Naive thymus-derived CD8-positive, alpha-beta T cell (primary cell): ENCODE results near the gene MUSK. TPM values are rescaled to one million over a fixed set of nuclear protein-coding genes. Genes with fewer than 3 reads are reported as not detected.

ENCODE experiments used
- ATAC-seq, 2 donors: fragments of 150-1000 bp; cut with Tn5 transposase in 1 of 2; sonication (Bioruptor Pico), chemical (Tn5 transposase) in 1 of 2; 1 replicate in 1 of 2; 2 replicates in 1 of 2; pipeline ENCODE4 v1.10.0; 2021; ENCODE audit warnings: mild to moderate bottlenecking in 2 of 2, moderate library complexity in 2 of 2
- POLR2A ChIA-PET: fragments of 350-600 bp; sonication (Branson Sonifier 250); formaldehyde crosslinking; loops from one replicate; lab custom pipeline; 2021; ENCODE audit warnings: antibody characterized with exemption; lab: Charles Lee
- DNase-seq, 10 donors: peaks; one replicate each; pipeline versions ENCODE4 v3.0.0 to v3.0.0-alpha.2; 2020 to 2022
- H3K27ac Mint-ChIP-seq, 10 donors: one replicate each; pipeline ENCODE4 v1.8.0; 2020 to 2022; ENCODE audit warnings: mild to moderate bottlenecking in 10 of 10, mixed read lengths in 10 of 10, moderate library complexity in 4 of 10, inconsistent platforms in 1 of 10
- H3K27me3 Mint-ChIP-seq, 5 donors: one replicate each; pipeline ENCODE4 v1.8.0; 2021 to 2022; ENCODE audit warnings: mixed read lengths in 5 of 5
- H3K36me3 Mint-ChIP-seq, 3 donors: one replicate each; pipeline ENCODE4 v1.8.0; 2020 to 2022; ENCODE audit warnings: mixed read lengths in 3 of 3, mild to moderate bottlenecking in 2 of 3, inconsistent platforms in 1 of 3
- H3K4me1 Mint-ChIP-seq, 4 donors: one replicate each; pipeline ENCODE4 v1.8.0; 2021 to 2022; ENCODE audit warnings: mixed read lengths in 4 of 4
- H3K4me3 Mint-ChIP-seq, 10 donors: one replicate each; pipeline ENCODE4 v1.8.0; 2020 to 2022; ENCODE audit warnings: mild to moderate bottlenecking in 10 of 10, mixed read lengths in 10 of 10, moderate library complexity in 6 of 10, inconsistent platforms in 1 of 10
- H3K9me3 Mint-ChIP-seq, 9 donors: one replicate each; pipeline ENCODE4 v1.8.0; 2020 to 2022; ENCODE audit warnings: mixed read lengths in 9 of 9, mild to moderate bottlenecking in 3 of 9, inconsistent platforms in 1 of 9, moderate library complexity in 1 of 9
- polyA plus RNA-seq, 3 donors: library from polyadenylated mRNA; unstranded; fragments of 300-500 nt; fragmentation: Illumina TruSeq; gene quantifications; one replicate each; pipeline ENCODE4 v1.2.3, GENCODE V29; 2021
- total RNA-seq, 8 experiments: library from RNA in 2 of 8; stranded (reverse) in 2 of 8; gene quantifications; one replicate each; pipeline ENCODE4 v1.2.3 and lab custom pipeline; 2021 to 2026

MUSK gene
- total and polyA plus RNA-seq, 5 experiments from 2014 or later = not detected

DNA sequence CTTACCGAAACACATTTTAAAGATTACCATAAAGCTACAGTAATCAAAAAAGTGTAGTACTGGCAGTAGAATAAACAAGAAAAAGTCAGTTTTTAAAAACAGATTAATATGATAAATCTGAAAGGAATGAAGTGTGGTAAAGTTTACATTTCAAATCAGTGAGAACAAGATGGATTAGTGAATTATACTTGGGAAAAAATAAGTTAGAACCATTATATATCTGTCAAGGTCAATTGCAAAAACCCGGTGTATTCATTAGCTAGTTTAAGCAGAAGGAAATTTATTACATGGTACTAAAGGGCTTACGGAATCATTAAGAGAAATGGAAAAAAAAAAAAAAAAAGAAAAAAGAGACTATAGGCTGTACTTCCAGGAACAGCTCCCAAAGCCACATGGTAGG, 164.3 kb downstream of the MUSK start:
- Mint-ChIP-seq H3K27me3 (peaks cover 0 to 10% (median 0%) of the 10 kb centered on the region in 5 donors), H3K4me1 (no peaks in the 10 kb centered on the region), H3K36me3 (no peaks in the 10 kb centered on the region), H3K4me3 (no peak overlapping the region), H3K27ac (no peak overlapping the region), H3K9me3 (peaks cover 0 to 17% (median 2%) of the 10 kb centered on the region in 9 donors)
- ATAC-seq (no peak), DNase-seq (no peak)
- POLR2A ChIA-PET = no interaction called here

DNA sequence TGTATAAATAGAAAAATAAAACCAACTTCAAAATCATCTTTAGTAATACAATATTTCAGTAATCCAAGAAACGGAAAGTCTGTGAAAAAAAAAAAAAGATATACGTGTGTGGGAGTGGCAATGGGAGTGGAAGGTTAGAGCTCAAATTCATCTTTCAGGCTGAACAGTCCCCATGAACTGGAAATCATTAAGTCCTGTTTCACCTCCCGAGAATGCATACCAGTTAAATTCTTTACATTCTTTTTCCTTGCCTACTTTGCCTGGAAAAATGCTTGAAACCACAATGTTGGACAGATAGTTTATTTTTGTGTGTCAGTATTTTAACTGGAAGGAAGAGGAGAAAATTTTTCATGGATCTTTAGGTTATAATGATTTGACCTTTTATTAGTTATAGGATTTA, 166.8 kb downstream of the MUSK start:
- POLR2A ChIA-PET = no interaction called here
- peaks cover 0 to 2% (median 0%) of the 10 kb centered on the region in 3 donors for H3K36me3 Mint-ChIP-seq
- ATAC-seq (no peak), DNase-seq (no peak)
- H3K27me3 Mint-ChIP-seq = peaks cover 0 to 12% (median 0%) of the 10 kb centered on the region in 5 donors
- peaks cover 0 to 15% (median 2%) of the 10 kb centered on the region in 9 donors for H3K9me3 Mint-ChIP-seq
- no peaks in the 10 kb centered on the region for H3K4me1 Mint-ChIP-seq
- no peak overlapping the region for H3K4me3 Mint-ChIP-seq
- no peak overlapping the region for H3K27ac Mint-ChIP-seq

GRCh38 chr9:110835859-110836271, 167.3 kb downstream of the MUSK start:
- H3K27ac Mint-ChIP-seq = no peak overlapping the region
- H3K4me3 Mint-ChIP-seq = no peak overlapping the region
- H3K36me3 Mint-ChIP-seq = peaks cover 0 to 5% (median 0%) of the 10 kb centered on the region in 3 donors
- H3K27me3 Mint-ChIP-seq = peaks cover 0 to 11% (median 0%) of the 10 kb centered on the region in 5 donors
- ATAC-seq = no peak
- no peaks in the 10 kb centered on the region for H3K4me1 Mint-ChIP-seq
- DNase-seq = no peak
- POLR2A ChIA-PET = no interaction called here
- peaks cover 0 to 17% (median 2%) of the 10 kb centered on the region in 9 donors for H3K9me3 Mint-ChIP-seq

DNA sequence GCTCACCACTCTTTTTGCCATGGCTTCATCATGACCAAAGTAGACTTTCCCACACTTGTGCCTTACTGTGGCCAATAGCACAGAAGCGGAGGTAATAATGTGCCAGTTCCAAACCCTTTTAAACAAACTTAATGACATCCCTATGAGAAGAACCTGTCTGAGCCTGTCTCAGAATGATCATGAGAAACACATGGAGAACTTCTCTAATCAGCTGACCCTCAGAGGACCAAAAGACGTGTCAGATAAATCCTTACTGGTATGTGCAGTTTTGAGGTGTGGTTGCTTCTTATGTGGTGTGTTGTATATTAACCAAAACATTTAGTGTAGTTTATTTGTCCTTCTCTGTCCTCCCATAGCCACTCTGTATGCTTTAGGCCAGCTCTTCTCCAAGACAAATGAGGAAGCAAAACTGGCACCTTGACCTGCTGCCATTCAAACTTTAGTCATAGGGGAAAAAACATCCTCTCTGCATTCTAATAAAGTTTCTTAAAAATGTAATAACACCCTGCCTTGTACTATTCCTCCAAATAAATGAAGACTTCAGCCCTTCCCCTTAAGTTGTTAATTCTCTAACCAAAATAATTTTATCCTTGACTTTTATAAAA, 168.9 kb downstream of the MUSK start:
- DNase-seq (no peak), ATAC-seq (no peak)
- Mint-ChIP-seq H3K4me3 (no peak overlapping the region), H3K4me1 (no peaks in the 10 kb centered on the region), H3K27ac (no peak overlapping the region), H3K27me3 (peaks cover 0 to 11% (median 0%) of the 10 kb centered on the region in 5 donors), H3K36me3 (peaks cover 0 to 5% (median 0%) of the 10 kb centered on the region in 3 donors), H3K9me3 (peaks cover 0 to 17% (median 2%) of the 10 kb centered on the region in 9 donors)
- POLR2A ChIA-PET = no interaction called here

GRCh38 chr9:110842169-110842568, 173.6 kb downstream of the MUSK start:
- peaks cover 0 to 5% (median 0%) of the 10 kb centered on the region in 3 donors for H3K36me3 Mint-ChIP-seq
- H3K9me3 Mint-ChIP-seq = peaks cover 0 to 21% (median 0%) of the 10 kb centered on the region in 9 donors
- POLR2A ChIA-PET = no interaction called here
- no peak for ATAC-seq
- H3K4me1 Mint-ChIP-seq = no peaks in the 10 kb centered on the region
- H3K4me3 Mint-ChIP-seq = no peak overlapping the region
- H3K27ac Mint-ChIP-seq = no peak overlapping the region
- H3K27me3 Mint-ChIP-seq = peaks cover 1 to 18% (median 4%) of the 10 kb centered on the region in 5 donors
- DNase-seq = no peak

DNA sequence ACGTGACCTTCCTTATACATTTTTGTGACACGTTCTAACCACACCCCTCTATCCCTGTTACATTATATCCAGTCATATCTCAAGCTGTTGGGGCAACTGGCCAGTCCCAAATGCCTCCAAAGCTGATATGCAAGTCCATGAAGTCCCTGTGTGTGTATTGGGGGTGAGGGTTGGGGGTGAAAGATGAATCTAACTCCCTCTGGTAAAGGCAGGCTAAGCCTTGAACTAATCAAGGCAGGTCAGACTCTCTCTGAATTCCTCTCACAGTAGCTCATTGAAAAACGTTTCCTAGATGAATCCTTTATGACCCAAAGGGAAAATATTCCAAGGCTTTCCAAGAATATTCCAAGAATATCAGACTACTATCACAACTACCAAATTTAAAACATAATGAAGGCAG, 174.4 kb downstream of the MUSK start:
- peaks cover 1 to 18% (median 4%) of the 10 kb centered on the region in 5 donors for H3K27me3 Mint-ChIP-seq
- no peak overlapping the region for H3K4me3 Mint-ChIP-seq
- no peaks in the 10 kb centered on the region for H3K4me1 Mint-ChIP-seq
- POLR2A ChIA-PET = no interaction called here
- H3K27ac Mint-ChIP-seq = no peak overlapping the region
- ATAC-seq (no peak), DNase-seq (no peak)
- H3K36me3 Mint-ChIP-seq = peaks cover 0 to 5% (median 0%) of the 10 kb centered on the region in 3 donors
- peaks cover 0 to 15% (median 0%) of the 10 kb centered on the region in 9 donors for H3K9me3 Mint-ChIP-seq

DNA sequence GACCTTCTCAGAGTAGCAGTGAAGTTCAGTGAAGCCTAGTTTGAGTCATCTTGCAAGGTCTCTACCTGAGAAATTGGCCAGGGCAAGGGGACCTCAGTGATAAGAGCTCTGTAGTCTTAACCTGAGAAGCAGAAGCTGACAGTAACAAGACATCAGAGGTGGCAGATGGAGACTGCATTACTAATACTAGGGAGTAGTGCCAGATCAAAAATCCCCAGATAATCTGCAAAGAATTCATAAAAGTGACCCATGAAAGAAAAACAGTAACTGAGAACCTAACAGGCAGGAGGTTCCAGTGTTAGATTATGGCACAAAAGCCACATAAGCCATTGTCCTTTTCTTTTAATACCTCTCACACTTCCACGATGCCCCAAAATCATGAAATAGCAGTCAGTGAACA, 175.5 kb downstream of the MUSK start:
- POLR2A ChIA-PET = no interaction called here
- Mint-ChIP-seq H3K27ac (no peak overlapping the region), H3K9me3 (peaks cover 0 to 15% (median 0%) of the 10 kb centered on the region in 9 donors), H3K36me3 (peaks cover 0 to 5% (median 0%) of the 10 kb centered on the region in 3 donors), H3K27me3 (peaks cover 1 to 18% (median 4%) of the 10 kb centered on the region in 5 donors), H3K4me1 (no peaks in the 10 kb centered on the region), H3K4me3 (no peak overlapping the region)
- ATAC-seq (no peak), DNase-seq (no peak)

DNA sequence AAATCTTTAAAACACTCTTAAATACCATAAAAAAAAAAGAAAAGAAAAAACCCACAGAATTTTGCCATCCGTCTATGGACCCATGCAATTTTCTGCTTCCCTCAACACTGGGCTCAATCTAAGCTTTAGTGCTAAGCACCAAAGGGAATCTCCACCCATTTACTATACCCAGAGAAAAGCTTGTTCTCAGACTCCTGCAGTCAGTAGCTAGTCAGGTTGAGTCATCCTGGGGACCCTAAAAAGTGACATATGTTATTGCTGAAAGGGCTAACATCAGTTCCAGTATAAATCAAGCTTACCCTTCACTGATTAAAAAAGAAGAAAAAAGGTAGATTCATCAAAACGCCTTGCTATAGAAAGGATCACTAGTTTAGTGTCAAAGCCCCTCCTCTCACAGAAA, 177.6 kb downstream of the MUSK start:
- Mint-ChIP-seq H3K27me3 (peaks cover 1 to 18% (median 4%) of the 10 kb centered on the region in 5 donors), H3K4me3 (no peak overlapping the region), H3K27ac (no peak overlapping the region), H3K4me1 (no peaks in the 10 kb centered on the region), H3K36me3 (no peaks in the 10 kb centered on the region), H3K9me3 (peaks cover 0 to 6% (median 0%) of the 10 kb centered on the region in 9 donors)
- DNase-seq (no peak), ATAC-seq (no peak)
- POLR2A ChIA-PET = no interaction called here

DNA sequence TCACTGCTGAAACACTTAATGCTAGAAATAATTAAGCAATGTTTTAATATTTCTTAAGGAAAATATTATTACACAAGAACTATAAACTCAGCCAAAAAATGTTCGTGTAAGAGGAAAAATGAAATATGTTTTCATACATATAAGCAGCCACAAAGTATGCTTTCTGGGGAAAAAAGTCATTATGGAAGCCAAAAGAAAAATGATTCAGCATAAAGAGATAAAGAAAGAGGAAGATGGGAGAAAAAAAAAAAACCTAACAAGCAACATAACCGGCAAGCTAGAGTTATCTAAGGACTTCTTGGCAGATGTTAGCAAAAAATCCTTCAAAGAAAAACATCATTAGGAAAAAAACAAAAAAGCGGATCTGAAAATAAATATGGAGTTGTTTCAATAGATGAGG, 179.1 kb downstream of the MUSK start:
- POLR2A ChIA-PET = no interaction called here
- Mint-ChIP-seq H3K4me1 (no peaks in the 10 kb centered on the region), H3K27ac (no peak overlapping the region), H3K27me3 (peaks cover 1 to 18% (median 4%) of the 10 kb centered on the region in 5 donors), H3K36me3 (no peaks in the 10 kb centered on the region), H3K9me3 (peaks cover 0 to 6% (median 0%) of the 10 kb centered on the region in 9 donors), H3K4me3 (no peak overlapping the region)
- no peak for ATAC-seq
- no peak for DNase-seq

- H3K27me3 Mint-ChIP-seq = peaks cover 0 to 2% (median 0%) of the 10 kb centered on the region in 5 donors
- no peak overlapping the region for H3K27ac Mint-ChIP-seq
Measured at GRCh38 chr9:110850401-110851135, 182.0 kb downstream of the MUSK start.

More at GRCh38 chr9:110850401-110851135, 182.0 kb downstream of the MUSK start:
- H3K9me3 Mint-ChIP-seq = peaks cover 0 to 20% (median 6%) of the 10 kb centered on the region in 9 donors
- H3K4me3 Mint-ChIP-seq = no peak overlapping the region
- POLR2A ChIA-PET = no interaction called here
- no peaks in the 10 kb centered on the region for H3K4me1 Mint-ChIP-seq
- DNase-seq (no peak), ATAC-seq (no peak)
- no peaks in the 10 kb centered on the region for H3K36me3 Mint-ChIP-seq

Other genes with a start within 250 kb of the MUSK start
- not detected for gene SVEP1, start 89.0 kb upstream of the MUSK start, total RNA-seq
- not detected for gene SVEP1, start 89.0 kb upstream of the MUSK start, polyA plus RNA-seq